Astrocyte (in vitro differentiated cells and primary cell): Measurements from ENCODE around the gene MAMLD1. TPM values are rescaled to one million over a fixed set of nuclear protein-coding genes. Genes with fewer than 3 reads are reported as not detected.

Experiments used
- DNase-seq: peaks from one replicate; pipeline ENCODE4 v3.0.0-alpha.2; 2010; ENCODE audit warnings: low read depth
- FAIRE-seq: peaks from 2 replicates; lab custom pipeline; 2011; peaks lifted over from hg19 to GRCh38; lab: Jason Lieb, UNC
- H2AFZ ChIP-seq: 2 replicates; pipeline ENCODE4 v1.6.0; 2012; ENCODE audit warnings: low read depth, low read length, inconsistent platforms
- H3K27ac ChIP-seq: 2 replicates; pipeline ENCODE4 v1.5.1; 2011; ENCODE audit warnings: low read depth, low read length, inconsistent platforms
- H3K27me3 ChIP-seq: 2 replicates; pipeline ENCODE4 v1.6.0; 2011; ENCODE audit warnings: low read length, inconsistent platforms; ENCODE audit not compliant: insufficient read depth
- H3K36me3 ChIP-seq: 2 replicates; pipeline ENCODE4 v1.5.1; 2011; ENCODE audit warnings: low read length, inconsistent platforms; ENCODE audit not compliant: insufficient read depth
- H3K4me1 ChIP-seq: 2 replicates; pipeline ENCODE4 v1.5.1; 2011; ENCODE audit warnings: low read length, inconsistent platforms; ENCODE audit not compliant: insufficient read depth
- H3K4me2 ChIP-seq: 2 replicates; pipeline ENCODE4 v1.6.0; 2012; ENCODE audit warnings: low read length, inconsistent platforms
- H3K4me3 ChIP-seq: 2 replicates; pipeline ENCODE4 v1.5.1; 2011; ENCODE audit warnings: low read depth, mild to moderate bottlenecking, low read length, inconsistent platforms; ENCODE audit not compliant: insufficient read depth
- H3K79me2 ChIP-seq: 2 replicates; pipeline ENCODE4 v1.6.0; 2012; ENCODE audit warnings: mild to moderate bottlenecking, low read length, inconsistent platforms; ENCODE audit not compliant: insufficient read depth
- H3K9ac ChIP-seq: 2 replicates; pipeline ENCODE4 v1.6.0; 2012; ENCODE audit warnings: mild to moderate bottlenecking, low read length, inconsistent platforms
- H3K9me3 ChIP-seq: 2 replicates; pipeline ENCODE4 v1.5.1; 2012; ENCODE audit warnings: low read depth, mild to moderate bottlenecking, low read length, inconsistent platforms; ENCODE audit not compliant: insufficient read depth
- H4K20me1 ChIP-seq: 2 replicates; pipeline ENCODE4 v1.6.0; 2012; ENCODE audit warnings: low read length, inconsistent platforms; ENCODE audit not compliant: insufficient read depth
- H3K27ac Mint-ChIP-seq: one replicate; pipeline ENCODE4 v1.8.0; 2021; ENCODE audit warnings: mild to moderate bottlenecking, mixed read lengths; ENCODE audit not compliant: unreplicated experiment
- H3K27me3 Mint-ChIP-seq: one replicate; pipeline ENCODE4 v1.8.0; 2021; ENCODE audit warnings: low read depth, mixed read lengths; ENCODE audit not compliant: unreplicated experiment
- H3K36me3 Mint-ChIP-seq: one replicate; pipeline ENCODE4 v1.8.0; 2021; ENCODE audit warnings: low read depth, mixed read lengths; ENCODE audit not compliant: unreplicated experiment
- H3K4me1 Mint-ChIP-seq: one replicate; pipeline ENCODE4 v1.8.0; 2021; ENCODE audit warnings: low read depth, mixed read lengths; ENCODE audit not compliant: unreplicated experiment
- H3K4me3 Mint-ChIP-seq: one replicate; pipeline ENCODE4 v1.8.0; 2021; ENCODE audit warnings: mild to moderate bottlenecking, moderate library complexity, mixed read lengths; ENCODE audit not compliant: unreplicated experiment
- H3K9me3 Mint-ChIP-seq: one replicate; pipeline ENCODE4 v1.8.0; 2021; ENCODE audit warnings: mild to moderate bottlenecking, mixed read lengths; ENCODE audit not compliant: unreplicated experiment
- CTCF ChIP-seq: IDR thresholded peaks from 2 replicates; pipeline ENCODE4 v1.5.1; 2011; ENCODE audit warnings: low read depth, mild to moderate bottlenecking, inconsistent platforms, low read length, moderate library complexity; ENCODE audit not compliant: insufficient read depth
- EZH2 ChIP-seq: IDR thresholded peaks from 2 replicates; pipeline ENCODE4 v1.6.1; 2012; ENCODE audit warnings: mild to moderate bottlenecking, low read length, inconsistent platforms; ENCODE audit not compliant: insufficient read depth
- total RNA-seq: library from RNA; stranded (reverse); gene quantifications from 2 replicates; pipeline ENCODE4 v1.2.1, GENCODE V29; 2021

The MAMLD1 gene
- total RNA-seq, 1 donor from 2014 or later: 6.6 TPM

- Histone ChIP-seq H2AFZ (no peak overlapping the region), H3K9me3 (no peaks in the 10 kb centered on the region), H4K20me1 (no peaks in the 10 kb centered on the region), H3K27ac (no peak overlapping the region), H3K79me2 (no peaks in the 10 kb centered on the region), H3K4me1 (no peaks in the 10 kb centered on the region), H3K36me3 (peaks cover 3% of the 10 kb centered on the region), H3K4me2 (no peak overlapping the region), H3K9ac (no peak overlapping the region), H3K4me3 (no peak overlapping the region), H3K27me3 (no peaks in the 10 kb centered on the region)
- Mint-ChIP-seq H3K9me3 (peaks cover 4% of the 10 kb centered on the region), H3K4me3 (no peak overlapping the region), H3K27me3 (peaks cover 3% of the 10 kb centered on the region), H3K4me1 (no peaks in the 10 kb centered on the region), H3K36me3 (peaks cover 15% of the 10 kb centered on the region), H3K27ac (no peak overlapping the region)
- DNase-seq (no peak), FAIRE-seq (no peak)
- TF ChIP-seq CTCF: no peak
- no peak for TF ChIP-seq EZH2
Observed at GRCh38 chrX:150472306-150472705, 109.2 kb downstream of the MAMLD1 start.

- H3K4me2 ChIP-seq: no peak overlapping the region
- H3K79me2 ChIP-seq: no peaks in the 10 kb centered on the region
- no peak overlapping the region for H3K27ac Mint-ChIP-seq
- no peaks in the 10 kb centered on the region for H3K27me3 ChIP-seq
- no peak overlapping the region for H3K27ac ChIP-seq
- H3K9me3 Mint-ChIP-seq: peaks cover 4% of the 10 kb centered on the region
- H3K4me1 Mint-ChIP-seq: no peaks in the 10 kb centered on the region
- no peak overlapping the region for H2AFZ ChIP-seq
- no peak overlapping the region for H3K4me3 Mint-ChIP-seq
- peaks cover 15% of the 10 kb centered on the region for H3K36me3 Mint-ChIP-seq
- H3K9ac ChIP-seq: no peak overlapping the region
- H4K20me1 ChIP-seq: no peaks in the 10 kb centered on the region
- no peak overlapping the region for H3K4me3 ChIP-seq
- TF ChIP-seq CTCF: no peak
- no peak for TF ChIP-seq EZH2
- no peaks in the 10 kb centered on the region for H3K4me1 ChIP-seq
- H3K36me3 ChIP-seq: peaks cover 3% of the 10 kb centered on the region
- H3K9me3 ChIP-seq: no peaks in the 10 kb centered on the region
- peaks cover 3% of the 10 kb centered on the region for H3K27me3 Mint-ChIP-seq
- no peak for DNase-seq
- FAIRE-seq: no peak
Observed at GRCh38 chrX:150473371-150473770, 110.3 kb downstream of the MAMLD1 start.

DNA sequence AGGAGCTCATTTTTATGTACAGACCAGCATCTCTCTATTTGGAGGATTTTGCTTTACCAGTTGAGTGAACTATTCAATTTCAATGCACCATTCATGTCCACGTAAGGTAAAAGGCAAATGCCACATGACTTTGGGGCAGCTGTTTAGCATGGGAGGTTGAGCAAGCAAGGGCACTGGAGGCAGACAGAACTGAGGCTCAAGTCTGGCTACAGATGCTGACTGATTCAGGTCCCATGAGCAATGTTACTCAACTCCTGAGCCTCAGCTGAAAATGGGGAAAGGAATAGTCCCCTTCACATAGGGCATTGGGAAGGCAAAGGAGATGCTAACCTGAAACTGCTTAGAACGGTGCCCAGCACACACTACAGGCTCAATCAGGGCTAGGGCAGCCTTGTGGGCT is 112.3 kb downstream of the MAMLD1 start:
- Histone ChIP-seq H3K36me3 (peaks cover 3% of the 10 kb centered on the region), H3K4me3 (no peak overlapping the region), H3K79me2 (no peaks in the 10 kb centered on the region), H3K9me3 (no peaks in the 10 kb centered on the region), H3K27ac (no peak overlapping the region), H4K20me1 (no peaks in the 10 kb centered on the region), H3K9ac (no peak overlapping the region), H2AFZ (no peak overlapping the region), H3K27me3 (no peaks in the 10 kb centered on the region), H3K4me1 (no peaks in the 10 kb centered on the region), H3K4me2 (no peak overlapping the region)
- TF ChIP-seq EZH2 (no peak), CTCF (no peak)
- peaks cover 15% of the 10 kb centered on the region for H3K36me3 Mint-ChIP-seq
- no peak overlapping the region for H3K27ac Mint-ChIP-seq
- FAIRE-seq: no peak
- DNase-seq: no peak
- no peak overlapping the region for H3K4me3 Mint-ChIP-seq
- peaks cover 4% of the 10 kb centered on the region for H3K9me3 Mint-ChIP-seq
- no peaks in the 10 kb centered on the region for H3K4me1 Mint-ChIP-seq
- peaks cover 3% of the 10 kb centered on the region for H3K27me3 Mint-ChIP-seq
